GM12878 (cell line): ENCODE results near the gene TGM5. TPM values are rescaled to one million over a fixed set of nuclear protein-coding genes. Genes with fewer than 3 reads are reported as not detected.

ENCODE experiments used
- ATAC-seq: fragments of 200-7000 bp; cut with Tn5 transposase; 3 replicates; pipeline ENCODE4 v1.9.1; 2020; ENCODE audit warnings: mild to moderate bottlenecking, moderate library complexity
- BruUV-seq: library from RNA; stranded (reverse); fragments of 400-500 nt; replicated peaks from 2 replicates; lab custom pipeline; 2021; lab: Mats Ljungman, UMichigan
- CTCF ChIA-PET: fragments of 300-600 bp; sonication (Branson Sonifier 250); formaldehyde crosslinking; extraction: SDS; loops from one replicate; lab custom pipeline; 2021; ENCODE audit warnings: inconsistent platforms; lab: Yijun Ruan, JAX
- POLR2A ChIA-PET: fragments of 350-600 bp; formaldehyde crosslinking; extraction: SDS; loops from one replicate; lab custom pipeline; 2021; ENCODE audit warnings: inconsistent platforms; lab: Charles Lee
- RAD21 ChIA-PET: fragments of 300-600 bp; sonication (Branson Sonifier 250); formaldehyde crosslinking; loops from one replicate; lab custom pipeline; 2023; ENCODE audit warnings: antibody characterized with exemption; ENCODE audit not compliant: unreplicated experiment; lab: Charles Lee
- SMC1A ChIA-PET: fragments of 300-600 bp; sonication (Branson Sonifier 250); formaldehyde crosslinking; loops from one replicate; lab custom pipeline; 2023; ENCODE audit not compliant: unreplicated experiment, uncharacterized antibody; lab: Charles Lee
- DNase-seq: peaks from one replicate; pipeline ENCODE4 v3.0.0-alpha.2; 2011; ENCODE audit warnings: low read depth, low spot score
- FAIRE-seq: peaks from 3 replicates; lab custom pipeline; 2011; peaks lifted over from hg19 to GRCh38; lab: Jason Lieb, UNC
- H2AFZ ChIP-seq: 2 replicates; pipeline ENCODE4 v1.6.0; 2011; ENCODE audit warnings: low read depth, low read length, control low read depth; ENCODE audit not compliant: control insufficient read depth
- H3K27ac ChIP-seq: 2 replicates; pipeline ENCODE4 v1.5.1; 2011; ENCODE audit warnings: control low read depth; ENCODE audit not compliant: control insufficient read depth, insufficient read depth
- H3K27me3 ChIP-seq, 2 experiments: replicated peaks in 1 of 2; 2 replicates each; pipeline versions ENCODE4 v1.6.0 to v1.6.1; 2011; ENCODE audit warnings: low read length in 1 of 2; ENCODE audit not compliant: control insufficient read depth in 2 of 2, insufficient read depth in 2 of 2
- H3K36me3 ChIP-seq, 2 experiments: 2 replicates each; pipeline ENCODE4 v1.5.1; 2011; ENCODE audit warnings: low read length in 1 of 2; ENCODE audit not compliant: control insufficient read depth in 2 of 2, insufficient read depth in 2 of 2
- H3K4me1 ChIP-seq: 2 replicates; pipeline ENCODE4 v1.6.1; 2011; ENCODE audit warnings: mild to moderate bottlenecking, low read length, moderate library complexity, mixed read lengths; ENCODE audit not compliant: control insufficient read depth, insufficient read depth
- H3K4me2 ChIP-seq: 2 replicates; pipeline ENCODE4 v1.6.0; 2011; ENCODE audit warnings: control low read depth; ENCODE audit not compliant: control insufficient read depth, insufficient read depth
- H3K4me3 ChIP-seq: fragments of 200-600 bp; sonication (generic); 2 replicates; pipeline ENCODE4 v1.5.1; 2016
- H3K79me2 ChIP-seq: 2 replicates; pipeline ENCODE4 v1.6.0; 2011; ENCODE audit warnings: low read length; ENCODE audit not compliant: control insufficient read depth, insufficient read depth
- H3K9ac ChIP-seq: 2 replicates; pipeline ENCODE4 v1.8.0; 2011; ENCODE audit warnings: low read length, control low read depth, mixed read lengths; ENCODE audit not compliant: control insufficient read depth, insufficient read depth
- H3K9me3 ChIP-seq: replicated peaks from 3 replicates; pipeline ENCODE4 v1.5.1; 2011; ENCODE audit warnings: mild to moderate bottlenecking, low read length; ENCODE audit not compliant: control insufficient read depth, insufficient read depth
- H4K20me1 ChIP-seq: 2 replicates; pipeline ENCODE4 v1.6.0; 2011; ENCODE audit not compliant: control insufficient read depth, insufficient read depth
- ATF2 ChIP-seq: IDR thresholded peaks from 2 replicates; pipeline ENCODE4 v1.6.1; 2012; ENCODE audit warnings: low read length, inconsistent platforms
- CBX3 ChIP-seq: fragments of 200-600 bp; sonication (generic); IDR thresholded peaks from 2 replicates; pipeline ENCODE4 v1.6.1; 2016; ENCODE audit warnings: low read depth, borderline replicate concordance
- FOXK2 ChIP-seq: fragments of 450-650 bp; IDR thresholded peaks from 2 replicates; pipeline ENCODE4 v1.6.1; 2017; ENCODE audit warnings: mild to moderate bottlenecking, moderate library complexity
- IRF4 ChIP-seq: IDR thresholded peaks from 2 replicates; pipeline ENCODE4 v1.6.1; 2011; ENCODE audit warnings: low read depth, low read length
- IRF5 ChIP-seq: fragments of 450-650 bp; IDR thresholded peaks from 2 replicates; pipeline ENCODE4 v1.6.1; 2017; ENCODE audit warnings: borderline replicate concordance
- KDM1A ChIP-seq: fragments of 200-600 bp; sonication (generic); IDR thresholded peaks from 2 replicates; pipeline ENCODE4 v1.6.1; 2016; ENCODE audit warnings: borderline replicate concordance
- MYB ChIP-seq: fragments of 150-350 bp; IDR thresholded peaks from 2 replicates; pipeline ENCODE4 v1.6.1; 2014; ENCODE audit warnings: mild to moderate bottlenecking, low read depth, low read length, borderline replicate concordance
- PBX3 ChIP-seq: IDR thresholded peaks from 2 replicates; pipeline ENCODE4 v1.6.1; 2011; ENCODE audit warnings: mild to moderate bottlenecking, low read depth, low read length, moderate library complexity; ENCODE audit not compliant: insufficient replicate concordance
- RAD21 ChIP-seq: IDR thresholded peaks from 2 replicates; pipeline ENCODE4 v1.6.1; 2011; ENCODE audit warnings: mild to moderate bottlenecking, low read depth, low read length, moderate library complexity; ENCODE audit not compliant: insufficient read depth
- SKIL ChIP-seq: fragments of 450-650 bp; IDR thresholded peaks from 2 replicates; pipeline ENCODE4 v1.6.1; 2017; ENCODE audit warnings: mild to moderate bottlenecking, low read depth, inconsistent platforms; ENCODE audit not compliant: poor library complexity, severe bottlenecking
- ZNF687 ChIP-seq: fragments of 450-650 bp; IDR thresholded peaks from 2 replicates; pipeline ENCODE4 v1.6.1; 2017; ENCODE audit warnings: mild to moderate bottlenecking, moderate library complexity
- WGBS: methylation state at CpG from one replicate; pipeline ENCODE4 v1.1.6; 2016; ENCODE audit warnings: low lambda C conversion rate; ENCODE audit not compliant: insufficient replicate concordance, insufficient coverage; ENCODE audit errors: missing lambda C conversion rate; 5-methylcytosine and 5-hydroxymethylcytosine counted together
- in situ Hi-C: fragments of 300-500 bp; cut with MboI; formaldehyde crosslinking; loops from 9 replicates; pipeline ENCODE4 v1.14.3; 2018; ENCODE audit warnings: mixed read lengths
- intact Hi-C: fragments of 100-400 bp; cut with micrococcal nuclease; formaldehyde crosslinking; loops from one replicate; pipeline ENCODE4 v1.14.2; 2022; ENCODE audit not compliant: unreplicated experiment
- polyA plus RNA-seq, 11 experiments: library from polyadenylated mRNA; depleted of rRNA in 4 of 11; unstranded in 6 of 11; stranded (reverse) in 5 of 11; fragments of >200 nt; fragmentation: Nextera tagmentation in 4 of 11; fragmentation: Illumina TruSeq in 1 of 11; extraction: Ambion mirVana in 4 of 11; extraction: Trizol in 1 of 11; gene quantifications; 1 replicate in 1 of 11; 2 replicates in 10 of 11; pipeline versions ENCODE4 v1.2.1 to v1.2.3, GENCODE V29; 2011 to 2016; ENCODE audit warnings: inconsistent platforms in 2 of 11, missing spikeins in 2 of 11, low read depth in 1 of 11
- total RNA-seq, 4 experiments: library from RNA; depleted of rRNA in 3 of 4; stranded (reverse); fragments of >200 nt in 3 of 4; fragmentation: Illumina TruSeq in 1 of 4; extraction: Trizol in 1 of 4; gene quantifications; 2 replicates each; pipeline versions ENCODE4 v1.2.1 to v1.2.3, GENCODE V29; 2013 to 2021

TGM5 gene
- total and polyA plus RNA-seq, 10 of the 15 experiments (the other 5 are each of a cell fraction or from before 2014, with no cell fraction given): 4.4 to 27.1 (median 5.6) TPM

GRCh38 chr15:43225201-43225949, 41.4 kb downstream of the TGM5 start:
- CTCF ChIA-PET: interaction anchor here (0.6 to 13.4 kb wide), 43 partner anchors 9 to 997 kb away, joined by 3 to 518 read pairs (median 5); partner anchors contain the start of genes CCNDBP1, TGM5 and TGM7
- Histone ChIP-seq H2AFZ (peak overlapping the region; percentile 64), H3K79me2 (no peaks in the 10 kb centered on the region), H3K27ac (no peak overlapping the region), H3K36me3 (no peaks in the 10 kb centered on the region; a peak in 1 of 4 replicates), H4K20me1 (no peaks in the 10 kb centered on the region), H3K4me2 (no peak overlapping the region), H3K4me1 (no peaks in the 10 kb centered on the region), H3K27me3 (no peaks in the 10 kb centered on the region), H3K9me3 (no peaks in the 10 kb centered on the region), H3K4me3 (no peak overlapping the region), H3K9ac (no peak overlapping the region; the same call in 1 of the 2 replicates)
- intact Hi-C loops (loop anchor here (1.0 to 2.0 kb wide), 4 partner anchors 29 to 60 kb away; no protein-coding TSS in a partner anchor), in situ Hi-C loops (no loop called here)
- SMC1A ChIA-PET: interaction anchor here (0.6 to 12.9 kb wide), 32 partner anchors 8 to 425 kb away, joined by 3 to 311 read pairs (median 6); partner anchors contain the start of genes CCNDBP1, TGM5 and UBR1
- BruUV-seq: no TSS peak
- DNase-seq: peak; percentile 45
- POLR2A ChIA-PET: interaction anchor here (0.5 to 1.8 kb wide), 8 partner anchors 13 to 1281 kb away, joined by 3 to 9 read pairs (median 4); partner anchors contain the start of gene TGM5
- 40% methylated on average over 16 of the region's 16 CpGs for WGBS
- peak; percentile 99 for ATAC-seq
- peak; percentile 74 for FAIRE-seq
- RAD21 ChIA-PET: interaction anchor here (0.6 to 9.3 kb wide), 26 partner anchors 11 to 1236 kb away, joined by 3 to 255 read pairs (median 4); partner anchors contain the start of gene TGM5
- no peak for TF ChIP-seq PBX3
- no peak for TF ChIP-seq CBX3
- no peak for TF ChIP-seq IRF4
- no peak for TF ChIP-seq KDM1A
- peak; percentile 99 for TF ChIP-seq RAD21
- TF ChIP-seq ATF2: no peak
- TF ChIP-seq FOXK2: no peak
- TF ChIP-seq SKIL: peak; percentile 32
- TF ChIP-seq MYB: no peak
- TF ChIP-seq IRF5: no peak
- TF ChIP-seq ZNF687: 0 out of 2 replicates have a peak, but pooled peaks have one; percentile 13
